Smooth muscle cell (in vitro differentiated cells): ENCODE data around the gene ALLC. TPM values are rescaled to one million over a fixed set of nuclear protein-coding genes. Genes with fewer than 3 reads are reported as not detected.

Experiments used
- DNase-seq: peaks from one replicate; lab custom pipeline; 2025; ENCODE audit not compliant: unreplicated experiment; lab: John Stamatoyannopoulos, UW
- H2AFZ ChIP-seq: fragments of 200-600 bp; sonication (generic); 2 replicates; pipeline ENCODE4 v1.6.0; 2016; ENCODE audit warnings: antibody characterized with exemption, low read depth, mild to moderate bottlenecking
- H3F3A ChIP-seq: fragments of 200-600 bp; sonication (generic); 2 replicates; pipeline ENCODE4 v1.6.0; 2017; ENCODE audit warnings: antibody characterized with exemption, low read depth
- H3K27ac ChIP-seq: fragments of 200-600 bp; sonication (generic); 2 replicates; pipeline ENCODE4 v1.5.1; 2016; ENCODE audit warnings: low read depth, mild to moderate bottlenecking
- H3K27me3 ChIP-seq: fragments of 200-600 bp; sonication (generic); 2 replicates; pipeline ENCODE4 v1.6.1; 2016; ENCODE audit warnings: low read depth, mild to moderate bottlenecking
- H3K36me3 ChIP-seq: fragments of 200-600 bp; sonication (generic); 2 replicates; pipeline ENCODE4 v1.5.1; 2016; ENCODE audit warnings: low read depth
- H3K4me1 ChIP-seq: fragments of 200-600 bp; sonication (generic); 2 replicates; pipeline ENCODE4 v1.5.1; 2016; ENCODE audit warnings: low read depth
- H3K4me2 ChIP-seq: fragments of 200-600 bp; sonication (generic); 2 replicates; pipeline ENCODE4 v1.6.0; 2016; ENCODE audit warnings: mild to moderate bottlenecking
- H3K4me3 ChIP-seq: fragments of 200-600 bp; sonication (generic); 2 replicates; pipeline ENCODE4 v1.5.1; 2016; ENCODE audit warnings: mild to moderate bottlenecking
- H3K79me2 ChIP-seq: fragments of 200-600 bp; sonication (generic); 2 replicates; pipeline ENCODE4 v1.6.0; 2016; ENCODE audit warnings: low read depth, mild to moderate bottlenecking
- H3K9ac ChIP-seq: fragments of 200-600 bp; sonication (generic); 2 replicates; pipeline ENCODE4 v1.6.0; 2016; ENCODE audit warnings: low read depth
- H3K9me3 ChIP-seq: fragments of 200-600 bp; sonication (generic); replicated peaks from 2 replicates; pipeline ENCODE4 v1.5.1; 2016; ENCODE audit warnings: low read depth
- H4K20me1 ChIP-seq: fragments of 200-600 bp; sonication (generic); 2 replicates; pipeline ENCODE4 v1.6.0; 2016; ENCODE audit warnings: low read depth
- WGBS: methylation state at CpG from one replicate; pipeline ENCODE4 v1.1.7; 2016; ENCODE audit warnings: low lambda C conversion rate; 5-methylcytosine and 5-hydroxymethylcytosine counted together
- polyA plus RNA-seq: library from polyadenylated mRNA; unstranded; fragments of >200 nt; fragmentation: Nextera tagmentation; extraction: Ambion mirVana; gene quantifications from 2 replicates; pipeline ENCODE4 v1.2.1, GENCODE V29; 2016
- total RNA-seq: library from RNA; depleted of rRNA; stranded (reverse); fragments of >200 nt; gene quantifications from 2 replicates; pipeline ENCODE4 v1.2.3, GENCODE V29; 2014
- TF ChIP-seq, protein P1 (sequence below): fragments of 200-600 bp; sonication (generic); IDR thresholded peaks from 2 replicates; pipeline ENCODE4 v1.5.1; 2017; ENCODE audit warnings: borderline replicate concordance, mild to moderate bottlenecking, antibody characterized with exemption; ENCODE audit not compliant: insufficient read depth, poor library complexity, severe bottlenecking

ALLC gene
- total and polyA plus RNA-seq, 2 experiments from 2014 or later, result not detected

DNA sequence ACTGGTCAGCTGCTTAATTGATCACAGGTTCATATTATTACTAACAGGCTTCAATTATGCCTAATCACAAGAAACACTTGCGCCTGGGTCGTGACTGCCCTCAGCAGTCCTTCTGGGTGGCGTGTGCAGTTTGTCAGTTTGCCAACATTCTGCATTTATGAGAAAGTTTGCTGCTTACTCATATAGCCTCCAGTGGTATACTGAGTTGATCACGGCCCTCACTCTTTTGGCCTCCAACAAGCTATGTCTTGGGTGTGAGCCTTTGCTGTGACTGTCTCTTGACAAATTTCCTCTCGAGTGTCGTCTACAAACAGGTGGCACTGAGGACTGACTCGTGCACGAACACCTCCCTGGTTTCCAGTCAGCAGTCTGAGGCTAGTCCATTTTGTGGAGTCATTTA is 72.6 kb downstream of the ALLC start:
- H3K36me3 ChIP-seq, result no peaks in the 10 kb centered on the region
- no peaks in the 10 kb centered on the region for H3K9me3 ChIP-seq
- no peaks in the 10 kb centered on the region for H3K79me2 ChIP-seq
- 73% methylated on average over 8 of the region's 8 CpGs for WGBS
- TF ChIP-seq, protein P1, sequence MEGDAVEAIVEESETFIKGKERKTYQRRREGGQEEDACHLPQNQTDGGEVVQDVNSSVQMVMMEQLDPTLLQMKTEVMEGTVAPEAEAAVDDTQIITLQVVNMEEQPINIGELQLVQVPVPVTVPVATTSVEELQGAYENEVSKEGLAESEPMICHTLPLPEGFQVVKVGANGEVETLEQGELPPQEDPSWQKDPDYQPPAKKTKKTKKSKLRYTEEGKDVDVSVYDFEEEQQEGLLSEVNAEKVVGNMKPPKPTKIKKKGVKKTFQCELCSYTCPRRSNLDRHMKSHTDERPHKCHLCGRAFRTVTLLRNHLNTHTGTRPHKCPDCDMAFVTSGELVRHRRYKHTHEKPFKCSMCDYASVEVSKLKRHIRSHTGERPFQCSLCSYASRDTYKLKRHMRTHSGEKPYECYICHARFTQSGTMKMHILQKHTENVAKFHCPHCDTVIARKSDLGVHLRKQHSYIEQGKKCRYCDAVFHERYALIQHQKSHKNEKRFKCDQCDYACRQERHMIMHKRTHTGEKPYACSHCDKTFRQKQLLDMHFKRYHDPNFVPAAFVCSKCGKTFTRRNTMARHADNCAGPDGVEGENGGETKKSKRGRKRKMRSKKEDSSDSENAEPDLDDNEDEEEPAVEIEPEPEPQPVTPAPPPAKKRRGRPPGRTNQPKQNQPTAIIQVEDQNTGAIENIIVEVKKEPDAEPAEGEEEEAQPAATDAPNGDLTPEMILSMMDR, result no peak
- no peaks in the 10 kb centered on the region for H3F3A ChIP-seq
- H3K9ac ChIP-seq, result no peak overlapping the region
- H4K20me1 ChIP-seq, result no peaks in the 10 kb centered on the region
- no peak overlapping the region for H3K4me2 ChIP-seq
- no peak overlapping the region for H3K4me3 ChIP-seq
- H2AFZ ChIP-seq, result no peak overlapping the region
- DNase-seq, result no peak
- no peak overlapping the region for H3K27ac ChIP-seq
- no peaks in the 10 kb centered on the region for H3K4me1 ChIP-seq
- peaks cover 8% of the 10 kb centered on the region for H3K27me3 ChIP-seq

- H4K20me1 ChIP-seq, result no peaks in the 10 kb centered on the region
- DNase-seq, result no peak
- no peak overlapping the region for H3K27ac ChIP-seq
- H3K79me2 ChIP-seq, result no peaks in the 10 kb centered on the region
- no peak overlapping the region for H2AFZ ChIP-seq
- no peaks in the 10 kb centered on the region for H3K9me3 ChIP-seq
- H3K9ac ChIP-seq, result no peak overlapping the region
- WGBS, result 97% methylated on average over 7 of the region's 7 CpGs
- H3F3A ChIP-seq, result no peaks in the 10 kb centered on the region
- H3K4me1 ChIP-seq, result no peaks in the 10 kb centered on the region
- H3K36me3 ChIP-seq, result no peaks in the 10 kb centered on the region
- H3K4me3 ChIP-seq, result no peak overlapping the region
- TF ChIP-seq, protein P1, result no peak
- peaks cover 18% of the 10 kb centered on the region for H3K27me3 ChIP-seq
- H3K4me2 ChIP-seq, result no peak overlapping the region
Measured at GRCh38 chr2:3731829-3732228, 73.8 kb downstream of the ALLC start.

- no peak overlapping the region for H2AFZ ChIP-seq
- H3K9me3 ChIP-seq, result no peaks in the 10 kb centered on the region
- H3K4me2 ChIP-seq, result no peak overlapping the region
- TF ChIP-seq, protein P1, result no peak
- H3K27me3 ChIP-seq, result peaks cover 16% of the 10 kb centered on the region
- no peaks in the 10 kb centered on the region for H3K79me2 ChIP-seq
- no peak overlapping the region for H3K27ac ChIP-seq
- no peaks in the 10 kb centered on the region for H3F3A ChIP-seq
- H3K36me3 ChIP-seq, result no peaks in the 10 kb centered on the region
- H3K4me3 ChIP-seq, result no peak overlapping the region
- no peak for DNase-seq
- H3K9ac ChIP-seq, result no peak overlapping the region
- H4K20me1 ChIP-seq, result no peaks in the 10 kb centered on the region
- 84% methylated on average over 7 of the region's 7 CpGs for WGBS
- no peaks in the 10 kb centered on the region for H3K4me1 ChIP-seq
Measured at GRCh38 chr2:3736112-3736511, 78.1 kb downstream of the ALLC start.

DNA sequence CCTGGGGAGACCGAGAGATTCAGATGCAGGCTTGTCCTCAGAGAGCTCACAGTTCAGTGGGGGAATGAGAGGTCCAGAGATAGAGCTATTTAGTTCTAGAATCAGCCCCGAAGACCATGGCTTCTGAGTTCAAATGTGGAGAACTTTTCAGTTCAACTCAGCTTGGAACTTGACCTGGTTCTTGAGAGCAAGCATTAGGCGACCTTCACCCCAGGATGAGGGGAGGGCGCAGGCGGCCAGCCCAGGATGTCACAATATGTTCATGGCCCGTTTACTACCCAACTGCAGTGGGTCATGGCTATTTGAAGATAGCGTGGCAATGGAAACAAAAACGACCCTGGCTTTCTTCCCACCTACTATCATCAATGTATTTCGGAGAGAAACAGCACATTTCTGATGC is 79.1 kb downstream of the ALLC start:
- H3K27me3 ChIP-seq, result peaks cover 16% of the 10 kb centered on the region
- TF ChIP-seq, protein P1, result no peak
- WGBS, result 82% methylated on average over 9 of the region's 9 CpGs
- H4K20me1 ChIP-seq, result no peaks in the 10 kb centered on the region
- H3K4me2 ChIP-seq, result no peak overlapping the region
- H3K9ac ChIP-seq, result no peak overlapping the region
- H2AFZ ChIP-seq, result no peak overlapping the region
- H3K79me2 ChIP-seq, result no peaks in the 10 kb centered on the region
- H3F3A ChIP-seq, result no peaks in the 10 kb centered on the region
- no peak overlapping the region for H3K4me3 ChIP-seq
- no peaks in the 10 kb centered on the region for H3K36me3 ChIP-seq
- no peak overlapping the region for H3K27ac ChIP-seq
- no peak for DNase-seq
- no peaks in the 10 kb centered on the region for H3K4me1 ChIP-seq
- no peaks in the 10 kb centered on the region for H3K9me3 ChIP-seq
